H1 (cell line): Measurements from ENCODE around the gene ATE1. TPM values are rescaled to one million over a fixed set of nuclear protein-coding genes. Genes with fewer than 3 reads are reported as not detected.

ENCODE experiments used
- CTCF ChIA-PET: fragments of 300-600 bp; sonication (Branson Sonifier 250); formaldehyde crosslinking; loops from one replicate; lab custom pipeline; 2021; ENCODE audit not compliant: partially characterized antibody; lab: Charles Lee
- POLR2A ChIA-PET: fragments of 300-600 bp; sonication (Branson Sonifier 250); formaldehyde crosslinking; loops from one replicate; lab custom pipeline; 2021; ENCODE audit warnings: inconsistent platforms; ENCODE audit not compliant: partially characterized antibody; lab: Charles Lee
- DNase-seq, 2 experiments: peaks; one replicate each; pipeline versions ENCODE4 v3.0.0 to v3.0.0-alpha.2; 2010 to 2022; ENCODE audit warnings: low spot score in 2 of 2, low read depth in 1 of 2, mixed read lengths in 1 of 2
- FAIRE-seq: peaks from 2 replicates; lab custom pipeline; 2011; peaks lifted over from hg19 to GRCh38; lab: Jason Lieb, UNC
- H2AFZ ChIP-seq: 2 replicates; pipeline ENCODE4 v1.8.1; 2012; ENCODE audit warnings: low read length, inconsistent platforms
- H2AK5ac ChIP-seq: 2 replicates; pipeline ENCODE4 v1.6.1; 2013; ENCODE audit warnings: low read depth, low read length
- H2BK120ac ChIP-seq: replicated peaks from 2 replicates; pipeline ENCODE3; 2013; ENCODE audit warnings: low read depth, low read length, inconsistent platforms
- H2BK12ac ChIP-seq: 2 replicates; pipeline ENCODE4 v1.6.1; 2013; ENCODE audit warnings: low read depth, low read length
- H2BK15ac ChIP-seq: 2 replicates; pipeline ENCODE4 v1.6.1; 2013; ENCODE audit warnings: low read length
- H2BK20ac ChIP-seq: 2 replicates; pipeline ENCODE4 v1.6.1; 2013; ENCODE audit warnings: low read length
- H2BK5ac ChIP-seq: 2 replicates; pipeline ENCODE4 v1.6.1; 2013; ENCODE audit warnings: low read depth, low read length
- H3K14ac ChIP-seq: 2 replicates; pipeline ENCODE4 v1.6.1; 2013; ENCODE audit warnings: inconsistent platforms; ENCODE audit not compliant: insufficient read length
- H3K18ac ChIP-seq: 2 replicates; pipeline ENCODE4 v1.6.1; 2013; ENCODE audit warnings: low read length; ENCODE audit errors: extremely low read depth
- H3K23ac ChIP-seq: 2 replicates; pipeline ENCODE4 v1.6.1; 2013; ENCODE audit warnings: inconsistent platforms; ENCODE audit not compliant: insufficient read length
- H3K23me2 ChIP-seq: 2 replicates; pipeline ENCODE4 v1.6.1; 2013; ENCODE audit warnings: low read depth, low read length
- H3K27ac ChIP-seq: 2 replicates; pipeline ENCODE4 v1.6.1; 2011; ENCODE audit warnings: low read depth, low read length, inconsistent platforms
- H3K27me3 ChIP-seq, 4 experiments: replicated peaks in 1 of 4; 1 replicate in 1 of 4; 2 replicates in 3 of 4; pipeline versions ENCODE4 v1.6.1 to v1.8.1; 2011 to 2013; ENCODE audit warnings: low read length in 3 of 4, mild to moderate bottlenecking in 3 of 4, inconsistent platforms in 2 of 4, mixed read lengths in 2 of 4, moderate library complexity in 1 of 4; ENCODE audit not compliant: control insufficient read depth in 3 of 4, insufficient read depth in 3 of 4; ENCODE audit errors: extremely low read depth in 1 of 4
- H3K36me3 ChIP-seq, 4 experiments: 2 replicates each; pipeline versions ENCODE4 v1.6.1 to v1.8.1; 2011 to 2013; ENCODE audit warnings: mild to moderate bottlenecking in 4 of 4, low read length in 3 of 4, moderate library complexity in 2 of 4, control low read depth in 1 of 4, inconsistent platforms in 1 of 4; ENCODE audit not compliant: insufficient read depth in 4 of 4, control insufficient read depth in 2 of 4
- H3K4ac ChIP-seq: replicated peaks from 2 replicates; pipeline ENCODE3; 2013; ENCODE audit warnings: low read length, low read depth, mixed read lengths, inconsistent platforms; ENCODE audit not compliant: insufficient read length
- H3K4me1 ChIP-seq, 4 experiments: replicated peaks in 1 of 4; 1 replicate in 1 of 4; 2 replicates in 3 of 4; pipeline versions ENCODE4 v1.6.1 to v1.8.1; 2011 to 2013; ENCODE audit warnings: low read length in 3 of 4, inconsistent platforms in 2 of 4, mixed read lengths in 1 of 4; ENCODE audit not compliant: insufficient read depth in 4 of 4, control insufficient read depth in 3 of 4
- H3K4me2 ChIP-seq, 2 experiments: 2 replicates each; pipeline versions ENCODE4 v1.6.1 to v1.8.1; 2011 to 2013; ENCODE audit warnings: low read depth in 2 of 2, low read length in 2 of 2, control low read depth in 1 of 2, inconsistent platforms in 1 of 2, mild to moderate bottlenecking in 1 of 2; ENCODE audit not compliant: insufficient read depth in 1 of 2
- H3K4me3 ChIP-seq, 4 experiments: fragments of 200-600, 300-600 bp in 1 of 4; sonication (generic), shearing (Covaris generic), sonication (Bioruptor Twin) in 1 of 4; 2 replicates each; pipeline versions ENCODE4 v1.5.1 to v1.8.1; 2011 to 2016; ENCODE audit warnings: low read length in 4 of 4, low read depth in 3 of 4, control low read depth in 2 of 4, inconsistent platforms in 2 of 4, mild to moderate bottlenecking in 2 of 4, mixed read lengths in 1 of 4, moderate library complexity in 1 of 4; ENCODE audit not compliant: insufficient read depth in 2 of 4; ENCODE audit errors: extremely low read depth in 1 of 4
- H3K56ac ChIP-seq: replicated peaks from 2 replicates; pipeline ENCODE3; 2013; ENCODE audit warnings: low read depth, mild to moderate bottlenecking, mixed read lengths, low read length, inconsistent platforms; ENCODE audit not compliant: insufficient read length
- H3K79me1 ChIP-seq: 2 replicates; pipeline ENCODE4 v1.6.1; 2013; ENCODE audit warnings: low read depth, low read length, control low read depth
- H3K79me2 ChIP-seq, 2 experiments: 2 replicates each; pipeline versions ENCODE4 v1.6.1 to v1.8.1; 2012 to 2013; ENCODE audit warnings: low read length in 2 of 2, mild to moderate bottlenecking in 2 of 2, inconsistent platforms in 1 of 2; ENCODE audit not compliant: insufficient read depth in 2 of 2, control insufficient read depth in 1 of 2
- H3K9ac ChIP-seq, 4 experiments: replicated peaks in 1 of 4; 1 replicate in 1 of 4; 2 replicates in 3 of 4; pipeline versions ENCODE4 v1.6.1 to v1.8.1; 2011 to 2013; ENCODE audit warnings: low read depth in 3 of 4, low read length in 3 of 4, control low read depth in 2 of 4, mild to moderate bottlenecking in 2 of 4, moderate library complexity in 2 of 4, inconsistent platforms in 1 of 4; ENCODE audit errors: extremely low read depth in 1 of 4
- H3K9me3 ChIP-seq, 2 experiments: 2 replicates each; pipeline versions ENCODE4 v1.6.1 to v1.8.1; 2012 to 2013; ENCODE audit warnings: mild to moderate bottlenecking in 2 of 2, moderate library complexity in 2 of 2, control low read depth in 1 of 2, inconsistent platforms in 1 of 2, low read depth in 1 of 2, low read length in 1 of 2, mixed read lengths in 1 of 2; ENCODE audit not compliant: insufficient read depth in 2 of 2
- H4K20me1 ChIP-seq, 2 experiments: replicated peaks in 1 of 2; 2 replicates each; pipeline versions ENCODE3 to v1.8.1; 2011 to 2013; ENCODE audit warnings: inconsistent platforms in 2 of 2, low read length in 2 of 2, mild to moderate bottlenecking in 1 of 2; ENCODE audit not compliant: insufficient read depth in 2 of 2, control insufficient read depth in 1 of 2
- H4K5ac ChIP-seq: 2 replicates; pipeline ENCODE4 v1.6.1; 2013; ENCODE audit warnings: low read length, low read depth, mixed read lengths, inconsistent platforms; ENCODE audit not compliant: insufficient read length
- H4K8ac ChIP-seq: 2 replicates; pipeline ENCODE4 v1.8.0; 2013; ENCODE audit warnings: mild to moderate bottlenecking, moderate library complexity, low read length, inconsistent platforms; ENCODE audit not compliant: insufficient read depth; ENCODE audit errors: extremely low read depth
- H4K91ac ChIP-seq: replicated peaks from 2 replicates; pipeline ENCODE3; 2013; ENCODE audit warnings: low read length, mixed read lengths, inconsistent platforms; ENCODE audit not compliant: insufficient read length
- SIX5 ChIP-seq: IDR thresholded peaks from 2 replicates; pipeline ENCODE4 v1.6.1; 2011; ENCODE audit warnings: mild to moderate bottlenecking, low read depth, low read length
- WGBS, 2 experiments: shearing (Covaris generic) in 1 of 2; methylation state at CpG; one replicate each; pipeline versions ENCODE4 v1.1.6 to v1.1.7; 2013 to 2015; ENCODE audit warnings: low lambda C conversion rate in 2 of 2, mixed read lengths in 2 of 2, inconsistent platforms in 1 of 2, low coverage in 1 of 2, missing lambda C conversion rate in 1 of 2; ENCODE audit not compliant: insufficient replicate concordance in 2 of 2, insufficient coverage in 1 of 2, insufficient read length in 1 of 2; ENCODE audit errors: extremely low coverage in 1 of 2, missing lambda C conversion rate in 1 of 2; 5-methylcytosine and 5-hydroxymethylcytosine counted together
- polyA plus RNA-seq, 7 experiments: library from polyadenylated mRNA; depleted of rRNA in 3 of 7; stranded (reverse) in 5 of 7; unstranded in 2 of 7; fragments of >200 nt in 5 of 7; fragments of 200-250 nt in 2 of 7; gene quantifications; 1 replicate in 5 of 7; 2 replicates in 1 of 7; 4 replicates in 1 of 7; pipeline versions ENCODE4 v1.2.1 to v1.2.3, GENCODE V29; 2011 to 2013; ENCODE audit warnings: missing spikeins in 2 of 7, mixed read lengths in 2 of 7
- total RNA-seq: library from RNA; stranded (reverse); fragmentation: NEBNext Ultra II Directional; extraction: Animal tissue kit (Norgen Biotek cat#: 25700); gene quantifications from 2 replicates; pipeline ENCODE4 v1.2.1, GENCODE V29; 2021

Gene ATE1
- total and polyA plus RNA-seq, 2 of the 8 experiments (the other 6 are each of a cell fraction or from before 2014, with no cell fraction given), result 8.8 to 26.9 TPM

GRCh38 chr10:121936295-121936694 is 8.5 kb upstream of the ATE1 start:
- no peak for TF ChIP-seq SIX5
- TF ChIP-seq, all 59 proteins: peak for 0
- no peaks in the 10 kb centered on the region for H3K79me1 ChIP-seq
- H4K20me1 ChIP-seq, result no peaks in the 10 kb centered on the region
- no peak overlapping the region for H3K56ac ChIP-seq
- H2BK5ac ChIP-seq, result no peak overlapping the region
- no peak overlapping the region for H4K5ac ChIP-seq
- H2BK20ac ChIP-seq, result no peak overlapping the region
- H3K36me3 ChIP-seq, result no peaks in the 10 kb centered on the region
- no peak overlapping the region for H3K18ac ChIP-seq
- no peaks in the 10 kb centered on the region for H3K23me2 ChIP-seq
- H2AFZ ChIP-seq, result no peak overlapping the region
- no peak overlapping the region for H3K9ac ChIP-seq
- H3K27me3 ChIP-seq, result no peaks in the 10 kb centered on the region
- no peak overlapping the region for H4K8ac ChIP-seq
- H3K4me3 ChIP-seq, result no peak overlapping the region
- ChIA-PET CTCF (interaction anchor here (1.0 kb wide), 1 partner anchor 109 kb away, joined by 3 read pairs; no protein-coding TSS in a partner anchor), POLR2A (interaction anchor here (1.2 to 1.5 kb wide), 2 partner anchors 8 to 16 kb away, joined by 3 to 6 read pairs; partner anchors contain the start of gene ATE1)
- WGBS, 2 experiments, result 88% methylated on average over 2 of the region's 2 CpGs; no CpG with 5 or more reads in 1 of the 2 experiments
- no peak overlapping the region for H2BK15ac ChIP-seq
- H3K4me1 ChIP-seq, result no peaks in the 10 kb centered on the region
- H3K9me3 ChIP-seq, result no peaks in the 10 kb centered on the region
- no peak overlapping the region for H3K4me2 ChIP-seq
- H3K14ac ChIP-seq, result no peak overlapping the region
- FAIRE-seq (no peak), DNase-seq (no peak)
- H3K79me2 ChIP-seq, result no peaks in the 10 kb centered on the region
- H2BK12ac ChIP-seq, result no peak overlapping the region
- no peak overlapping the region for H3K4ac ChIP-seq
- H2AK5ac ChIP-seq, result no peak overlapping the region
- H4K91ac ChIP-seq, result no peak overlapping the region
- no peak overlapping the region for H2BK120ac ChIP-seq
- no peak overlapping the region for H3K27ac ChIP-seq
- no peak overlapping the region for H3K23ac ChIP-seq
